HepG2 (cell line): ENCODE data around the gene CLEC10A. TPM values are rescaled to one million over a fixed set of nuclear protein-coding genes. Genes with fewer than 3 reads are reported as not detected.

Experiments used
- ATAC-seq: fragments of 200-7000 bp; cut with Tn5 transposase; 3 replicates; pipeline ENCODE4 v1.9.1; 2020; ENCODE audit warnings: mild to moderate bottlenecking, moderate library complexity
- BruUV-seq: library from RNA; stranded (reverse); fragments of 400-500 nt; replicated peaks from 2 replicates; lab custom pipeline; 2021; lab: Mats Ljungman, UMichigan
- CTCF ChIA-PET: fragments of 300-600 bp; formaldehyde crosslinking; extraction: SDS; loops from one replicate; lab custom pipeline; 2021; ENCODE audit warnings: low total read pairs, inconsistent platforms, low intra/inter-chr PET ratio; lab: Yijun Ruan, JAX
- POLR2A ChIA-PET: fragments of 350-600 bp; sonication (Branson Sonifier 250); formaldehyde crosslinking; loops from one replicate; lab custom pipeline; 2020; ENCODE audit warnings: antibody characterized with exemption, inconsistent platforms; lab: Yijun Ruan, JAX
- DNase-seq: peaks from one replicate; pipeline ENCODE4 v3.0.0-alpha.2; 2015; ENCODE audit warnings: low spot score
- FAIRE-seq: peaks from 3 replicates; lab custom pipeline; 2011; peaks lifted over from hg19 to GRCh38; lab: Jason Lieb, UNC
- H2AFZ ChIP-seq: one replicate; pipeline ENCODE4 v1.6.1; 2011; ENCODE audit warnings: low read length, inconsistent platforms
- H3K27ac ChIP-seq: fragments of 300-600 bp; 3 replicates; pipeline ENCODE4 v1.8.0; 2011; ENCODE audit warnings: mixed run types, mild to moderate bottlenecking, mixed read lengths, low read length, inconsistent platforms; ENCODE audit not compliant: insufficient read depth; ENCODE audit errors: extremely low read length
- H3K27me3 ChIP-seq, 2 experiments: fragments of 200-600 bp in 1 of 2; 2 replicates in 1 of 2; 3 replicates in 1 of 2; pipeline versions ENCODE4 v1.6.0 to v1.8.0; 2011; ENCODE audit warnings: low read length in 2 of 2, mild to moderate bottlenecking in 2 of 2, moderate library complexity in 2 of 2, inconsistent platforms in 1 of 2; ENCODE audit not compliant: insufficient read depth in 2 of 2, control insufficient read depth in 1 of 2
- H3K36me3 ChIP-seq, 2 experiments: fragments of 200-600 bp in 1 of 2; replicated peaks in 1 of 2; 2 replicates in 1 of 2; 3 replicates in 1 of 2; pipeline versions ENCODE4 v1.5.1 to v1.8.0; 2011; ENCODE audit warnings: low read length in 2 of 2, inconsistent platforms in 1 of 2; ENCODE audit not compliant: insufficient read depth in 2 of 2, control insufficient read depth in 1 of 2
- H3K4me1 ChIP-seq: 2 replicates; pipeline ENCODE4 v1.5.1; 2012; ENCODE audit warnings: low read length, inconsistent platforms; ENCODE audit not compliant: insufficient read depth
- H3K4me2 ChIP-seq: 2 replicates; pipeline ENCODE4 v1.6.0; 2011; ENCODE audit warnings: low read depth, low read length, inconsistent platforms
- H3K4me3 ChIP-seq, 3 experiments: fragments of 200-600 bp in 1 of 3; sonication (generic), shearing (Covaris generic) in 1 of 3; replicated peaks in 1 of 3; 2 replicates each; pipeline ENCODE4 v1.5.1; 2011 to 2016; ENCODE audit warnings: low read length in 3 of 3, inconsistent platforms in 2 of 3, low read depth in 2 of 3, mild to moderate bottlenecking in 2 of 3, control low read depth in 1 of 3, mixed read lengths in 1 of 3; ENCODE audit not compliant: insufficient read depth in 1 of 3
- H3K79me2 ChIP-seq: one replicate; pipeline ENCODE4 v1.6.1; 2011; ENCODE audit warnings: low read length, inconsistent platforms; ENCODE audit not compliant: insufficient read depth
- H3K9ac ChIP-seq: 2 replicates; pipeline ENCODE4 v1.6.0; 2011; ENCODE audit warnings: mild to moderate bottlenecking, low read depth, low read length, inconsistent platforms; ENCODE audit not compliant: insufficient read depth
- H3K9me3 ChIP-seq: 2 replicates; pipeline ENCODE4 v1.5.1; 2012; ENCODE audit warnings: mild to moderate bottlenecking, low read length
- H4K20me1 ChIP-seq: 2 replicates; pipeline ENCODE4 v1.6.0; 2011; ENCODE audit warnings: inconsistent platforms, mild to moderate bottlenecking, low read length, moderate library complexity; ENCODE audit not compliant: insufficient read depth
- AGO2 ChIP-seq: fragments of 200-400 bp; formaldehyde crosslinking; optimal IDR thresholded peaks from 2 replicates; pipeline ENCODE3; 2017; ENCODE audit warnings: mild to moderate bottlenecking, low read depth, low read length, moderate library complexity
- FOXP1 ChIP-seq, 2 experiments: fragments of 450-650 bp in 1 of 2; IDR thresholded peaks; 2 replicates each; pipeline ENCODE4 v1.6.1; 2017 to 2018; ENCODE audit warnings: antibody characterized with exemption in 1 of 2
- GABPA ChIP-seq, 2 experiments: IDR thresholded peaks; 2 replicates each; pipeline ENCODE4 v1.6.1; 2011 to 2016; ENCODE audit warnings: low read depth in 2 of 2, low read length in 1 of 2, missing biosample characterization in 1 of 2, missing genetic modification characterization in 1 of 2
- RBFOX2 ChIP-seq: fragments of 200-400 bp; formaldehyde crosslinking; IDR thresholded peaks from 2 replicates; pipeline ENCODE4 v1.6.1; 2017; ENCODE audit warnings: low read depth, mild to moderate bottlenecking, low read length
- SSRP1 ChIP-seq: IDR thresholded peaks from 2 replicates; pipeline ENCODE4 v1.6.1; 2016; ENCODE audit warnings: control low read depth
- TAF1 ChIP-seq: sonication (generic); formaldehyde crosslinking; IDR thresholded peaks from 2 replicates; pipeline ENCODE4 v1.4.0; 2020; ENCODE audit warnings: missing genetic modification reagents
- TARDBP ChIP-seq: sonication (generic); formaldehyde crosslinking; IDR thresholded peaks from 2 replicates; pipeline ENCODE4 v1.8.0; 2022; ENCODE audit warnings: mild to moderate bottlenecking, missing genetic modification reagents
- ZNF207 ChIP-seq: fragments of 450-650 bp; IDR thresholded peaks from 2 replicates; pipeline ENCODE4 v1.6.1; 2016; ENCODE audit warnings: antibody characterized with exemption, borderline replicate concordance
- ZNF713 ChIP-seq: sonication (generic); formaldehyde crosslinking; IDR thresholded peaks from 2 replicates; pipeline ENCODE4 v1.4.0; 2020; ENCODE audit warnings: mild to moderate bottlenecking, missing genetic modification reagents
- ZNF816 ChIP-seq: sonication (generic); formaldehyde crosslinking; IDR thresholded peaks from 2 replicates; pipeline ENCODE4 v1.8.0; 2022; ENCODE audit warnings: missing genetic modification reagents, mild to moderate bottlenecking, borderline replicate concordance
- WGBS: methylation state at CpG from one replicate; pipeline ENCODE4 v1.1.6; 2017; ENCODE audit warnings: low lambda C conversion rate; 5-methylcytosine and 5-hydroxymethylcytosine counted together
- in situ Hi-C: cut with HindIII; loops from 2 replicates; pipeline ENCODE4 v1.10.0; 2017; ENCODE audit warnings: low pct_unique_long_range_greater_than_20kb; ENCODE audit not compliant: extremely low pct_ligation_motif_present
- intact Hi-C: fragments of 100-400 bp; cut with micrococcal nuclease; formaldehyde crosslinking; loops from one replicate; pipeline ENCODE4 v1.10.0; 2022; ENCODE audit not compliant: unreplicated experiment
- polyA plus RNA-seq, 8 experiments: library from polyadenylated mRNA; depleted of rRNA in 3 of 8; stranded (reverse) in 7 of 8; unstranded in 1 of 8; fragments of >200 nt; fragmentation: Illumina TruSeq in 4 of 8; extraction: Trizol in 4 of 8; gene quantifications; 2 replicates each; pipeline versions ENCODE4 v1.2.1 to v1.2.3, GENCODE V29; 2011 to 2016; ENCODE audit warnings: low read depth in 4 of 8, missing spikeins in 1 of 8, mixed read lengths in 1 of 8; ENCODE audit not compliant: insufficient read depth in 1 of 8
- total RNA-seq, 5 experiments: library from RNA; depleted of rRNA; stranded (reverse); fragments of >200 nt; fragmentation: Illumina TruSeq; extraction: Trizol; gene quantifications; 2 replicates each; pipeline ENCODE4 v1.2.3, GENCODE V29; 2016; ENCODE audit warnings: low read depth in 1 of 5

The CLEC10A gene
- total and polyA plus RNA-seq, 2 of the 13 experiments (the other 11 are each of a cell fraction or from before 2014, with no cell fraction given) = 0.33 TPM; not detected in 1

DNA sequence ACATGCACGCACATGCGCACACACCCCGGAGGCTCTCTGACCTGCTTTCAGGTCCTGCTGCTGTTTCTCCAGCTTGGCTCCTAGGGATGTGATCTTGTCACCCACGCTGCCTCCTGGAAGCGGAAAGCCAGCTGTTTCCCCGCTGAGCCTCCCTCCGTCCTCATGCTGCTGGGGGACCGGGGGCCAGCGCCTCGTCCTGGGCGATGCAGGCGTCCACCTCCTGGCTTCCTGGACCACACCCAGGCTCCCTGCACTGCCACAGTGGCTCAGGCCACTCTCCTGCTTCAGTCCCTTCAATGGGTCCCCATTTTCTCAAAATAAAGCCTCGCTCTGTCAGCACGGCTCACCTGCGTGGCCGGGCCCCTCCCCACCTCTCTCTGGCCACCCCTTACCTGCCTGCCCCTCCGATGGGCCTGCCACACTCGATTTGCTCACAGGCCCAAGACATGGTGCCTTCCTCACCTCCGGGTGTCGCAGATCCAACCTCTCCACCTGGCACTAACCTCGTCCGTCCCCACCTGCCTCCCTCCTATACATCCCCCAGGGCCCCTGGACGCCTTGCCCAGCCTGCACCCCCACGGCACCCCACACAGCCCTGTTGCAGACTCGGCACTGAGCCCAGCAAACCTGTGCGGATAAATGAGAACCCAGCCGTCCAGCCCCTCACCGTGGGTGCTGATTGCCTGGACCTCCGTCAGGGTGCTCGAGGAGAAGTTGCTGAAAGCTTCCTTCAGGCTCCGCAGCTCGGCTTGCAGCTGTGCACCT lies 27.9 kb upstream of the CLEC10A start:
- Histone ChIP-seq H4K20me1 (peaks cover 14% of the 10 kb centered on the region), H3K9ac (no peak overlapping the region), H3K4me3 (no peak overlapping the region), H3K27ac (no peak overlapping the region), H3K27me3 (no peaks in the 10 kb centered on the region), H3K36me3 (peaks cover 19 to 51% of the 10 kb centered on the region in 2 experiments), H2AFZ (no peak overlapping the region), H3K4me2 (no peak overlapping the region), H3K79me2 (peaks cover 41% of the 10 kb centered on the region), H3K9me3 (no peaks in the 10 kb centered on the region), H3K4me1 (peaks cover 43% of the 10 kb centered on the region)
- ChIA-PET POLR2A (interaction anchor here (0.6 to 5.2 kb wide), 2 partner anchors 7 to 189 kb away, joined by 3 to 36 read pairs; no protein-coding TSS in a partner anchor), CTCF (no interaction called here)
- DNase-seq = no peak
- peak; percentile 71 for TF ChIP-seq AGO2
- TF ChIP-seq RBFOX2 = peak; percentile 81
- no peak for TF ChIP-seq ZNF816 (CRISPR knock-in tag)
- no peak for ATAC-seq
- BruUV-seq = no TSS peak
- WGBS = 94% methylated on average over 26 of the region's 32 CpGs
- FAIRE-seq = no peak
- in situ Hi-C loops (no loop called here), intact Hi-C loops (no loop called here)

DNA sequence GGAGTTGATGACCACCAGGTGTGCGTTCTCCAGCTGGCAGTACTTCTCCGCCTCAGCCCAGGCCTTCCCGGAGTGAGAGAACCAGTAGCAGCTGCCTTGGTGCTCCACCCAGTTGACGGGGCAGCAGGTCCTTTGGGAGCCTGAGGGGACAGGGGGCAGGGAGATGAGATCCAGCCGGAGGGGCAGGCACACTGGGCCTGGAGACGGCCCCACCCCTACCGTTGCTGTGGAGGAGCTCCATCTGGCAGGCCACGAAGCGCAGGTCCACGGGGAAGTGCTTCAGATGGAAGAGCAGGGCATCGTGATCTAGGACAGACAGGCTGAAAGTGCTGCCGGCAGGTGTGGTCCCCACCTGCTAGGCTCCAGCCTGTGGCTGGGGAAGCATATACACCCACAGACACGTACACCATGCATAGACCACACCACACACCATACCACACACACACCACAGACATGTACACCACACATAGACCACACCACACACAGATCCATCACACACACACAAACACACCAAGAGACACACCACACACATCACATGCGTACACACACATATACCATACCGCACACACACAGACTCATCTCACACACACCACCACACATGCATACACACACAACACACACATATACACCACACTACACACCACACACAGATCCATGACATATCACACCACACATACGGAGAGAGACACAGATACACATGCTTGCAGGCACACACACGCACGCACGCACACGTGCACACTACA lies 27.1 kb upstream of the CLEC10A start:
- in situ Hi-C loops (no loop called here), intact Hi-C loops (no loop called here)
- peaks cover 33% of the 10 kb centered on the region for H3K79me2 ChIP-seq
- H3K27me3 ChIP-seq = no peaks in the 10 kb centered on the region
- H3K4me1 ChIP-seq = peaks cover 35% of the 10 kb centered on the region
- peaks cover 23 to 59% of the 10 kb centered on the region in 2 experiments for H3K36me3 ChIP-seq
- FAIRE-seq (peak; percentile 47), DNase-seq (no peak), ATAC-seq (no peak; the same call in 2 of the 3 replicates)
- ChIA-PET POLR2A (interaction anchor here (2.3 kb wide), 1 partner anchor 8 kb away, joined by 12 read pairs; the partner anchor contains the start of gene ASGR2), CTCF (no interaction called here)
- no peak overlapping the region for H3K4me3 ChIP-seq
- WGBS = 99% methylated on average over 17 of the region's 20 CpGs
- H2AFZ ChIP-seq = no peak overlapping the region
- H3K27ac ChIP-seq = no peak overlapping the region
- no TSS peak for BruUV-seq
- H3K9ac ChIP-seq = no peak overlapping the region
- peaks cover 14% of the 10 kb centered on the region for H4K20me1 ChIP-seq
- H3K4me2 ChIP-seq = no peak overlapping the region
- no peaks in the 10 kb centered on the region for H3K9me3 ChIP-seq
- no peak for TF ChIP-seq ZNF713 (CRISPR knock-in tag)
- peak; percentile 63; the same call in 1 of the 2 replicates for TF ChIP-seq ZNF207
- TF ChIP-seq SSRP1 = peak; percentile 61; the same call in 1 of the 2 replicates
- no peak for TF ChIP-seq TAF1 (CRISPR knock-in tag)
- peak; percentile 31 for TF ChIP-seq AGO2
- peak; percentile 49; the same call in 1 of the 2 replicates for TF ChIP-seq FOXP1 (IDR thresholded peaks at IDR 0.05)
- TF ChIP-seq FOXP1 (CRISPR knock-in tag; IDR thresholded peaks at IDR 0.05) = no peak
- TF ChIP-seq GABPA (IDR thresholded peaks at IDR 0.05; ENCODE audit: low read depth, low read length) = 0 out of 2 replicates have a peak, but pooled peaks have one; percentile 10
- TF ChIP-seq GABPA (CRISPR knock-in tag; IDR thresholded peaks at IDR 0.05; ENCODE audit: low read depth) = no peak
- peak; percentile 57; the same call in 1 of the 2 replicates for TF ChIP-seq TARDBP (CRISPR knock-in tag)
